Stimulated activated CD8-positive, alpha-beta memory T cell treated with anti-CD3 and anti-CD28 coated beads, Interleukin-7, amount 100 ng/mL, for 48 hours (primary cell): ENCODE results near the gene RASSF1.

ENCODE experiments used
- DNase-seq, 2 donors: peaks; one replicate each; pipeline ENCODE4 v3.0.0-alpha.2; 2020; ENCODE audit warnings: low read depth in 1 of 2; ENCODE audit errors: extremely low read depth in 1 of 2

RASSF1 gene

DNA sequence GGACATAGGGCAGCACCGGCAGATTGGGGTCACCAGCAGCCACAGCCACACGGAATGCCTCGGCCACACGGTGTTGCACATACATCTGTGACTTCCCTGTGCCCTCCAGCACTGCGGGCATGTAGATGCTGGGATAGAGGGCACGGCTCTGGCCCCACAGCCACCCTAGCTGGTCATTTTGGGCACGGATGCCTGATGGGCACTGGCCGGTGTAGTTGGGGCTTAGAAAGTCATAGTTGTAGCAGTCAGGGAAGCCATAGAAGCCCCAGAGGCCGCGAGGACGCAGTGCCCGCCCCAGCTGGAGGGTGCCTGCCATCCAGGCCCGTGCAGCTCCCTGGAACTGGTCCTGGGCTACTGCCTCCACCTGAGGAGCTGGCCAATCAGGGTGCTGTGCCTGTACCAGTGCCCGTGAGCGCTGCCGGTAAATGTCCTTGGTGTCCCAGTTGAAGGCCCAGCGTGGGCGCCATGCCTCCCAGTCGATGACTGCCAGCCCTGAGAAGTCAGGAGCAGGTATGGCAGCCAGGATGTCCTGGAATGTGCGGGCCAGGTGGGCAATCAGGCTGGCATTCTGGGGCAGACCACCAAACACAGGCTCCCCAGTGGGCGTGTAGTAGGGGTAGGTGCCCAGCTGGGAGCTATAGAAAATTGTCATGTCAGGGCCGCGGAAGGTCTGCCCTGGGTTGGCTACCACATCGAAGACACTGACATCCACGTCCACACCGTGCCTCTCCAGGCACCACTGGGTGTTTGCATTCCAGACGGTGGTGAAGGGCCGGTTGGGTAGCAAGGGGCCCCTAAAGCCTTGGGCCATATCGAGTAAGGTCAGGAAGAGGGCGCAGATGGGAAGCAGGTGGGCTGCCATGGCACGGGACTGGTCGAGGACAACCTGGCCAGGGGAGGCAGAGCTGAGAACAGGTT is 38.3 kb downstream of the RASSF1 start:
- no peak for DNase-seq

DNA sequence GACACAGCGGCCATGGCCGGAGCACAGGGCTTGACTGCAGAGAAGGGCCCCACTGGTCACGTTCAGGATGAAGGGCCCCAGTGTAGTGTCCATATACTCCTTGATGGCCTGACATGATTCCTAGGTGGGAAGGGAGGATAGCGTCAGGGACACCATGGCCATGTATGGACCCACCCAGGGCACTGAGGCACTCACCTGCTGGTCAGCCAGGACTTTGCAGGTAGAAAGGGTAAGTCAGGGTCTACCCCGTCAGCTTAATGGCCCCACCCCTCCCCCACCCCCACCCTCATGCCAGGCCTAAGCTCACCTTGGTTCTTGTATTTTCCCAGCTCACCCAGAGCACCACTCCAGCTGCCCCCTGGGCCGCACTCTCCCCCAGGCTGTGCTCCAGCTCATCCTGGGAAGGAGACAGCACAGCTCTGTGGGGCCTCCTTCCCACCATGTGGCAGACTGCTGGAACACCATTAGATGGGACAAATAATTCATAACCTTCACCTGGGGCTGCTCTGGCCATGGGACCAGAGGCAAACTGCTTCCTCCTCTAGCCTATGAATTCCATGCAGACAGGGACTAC is 39.9 kb downstream of the RASSF1 start:
- no peak for DNase-seq

DNA sequence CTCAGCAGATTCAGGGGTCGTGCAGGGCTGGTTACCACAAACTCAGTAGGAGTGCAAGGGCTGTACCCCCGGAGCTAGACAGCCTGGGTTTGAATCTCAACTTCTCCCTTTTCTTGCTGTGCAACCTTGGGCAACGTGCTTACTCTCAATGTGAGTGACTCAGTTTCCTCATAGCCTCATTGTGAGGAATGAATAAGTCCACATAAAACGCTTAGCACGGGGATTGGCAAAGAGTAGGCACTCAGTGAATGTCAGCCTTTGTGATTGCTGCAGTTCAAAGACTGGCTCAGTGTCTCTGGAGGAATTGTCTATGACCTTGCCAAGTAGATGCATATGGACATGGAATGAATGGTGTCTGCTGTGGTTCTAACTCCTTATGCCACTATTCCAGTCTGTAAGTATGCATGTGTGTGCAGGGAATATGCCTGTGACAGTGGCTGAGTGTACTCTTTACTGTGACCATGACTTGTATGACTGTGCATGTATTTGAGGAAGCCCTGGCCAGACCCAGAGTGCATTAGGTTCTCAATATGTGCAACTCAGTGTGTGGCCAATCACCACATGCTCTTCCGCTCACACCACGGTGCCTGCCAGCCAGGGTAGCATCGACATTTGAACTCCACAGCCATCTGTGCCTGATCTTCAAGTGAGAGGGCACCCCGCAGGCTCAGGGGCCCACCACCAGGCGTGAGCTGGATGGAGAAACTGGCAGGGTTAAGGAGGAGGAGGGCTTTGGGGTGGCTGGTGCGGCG is 40.5 kb downstream of the RASSF1 start:
- no peak for DNase-seq

DNA sequence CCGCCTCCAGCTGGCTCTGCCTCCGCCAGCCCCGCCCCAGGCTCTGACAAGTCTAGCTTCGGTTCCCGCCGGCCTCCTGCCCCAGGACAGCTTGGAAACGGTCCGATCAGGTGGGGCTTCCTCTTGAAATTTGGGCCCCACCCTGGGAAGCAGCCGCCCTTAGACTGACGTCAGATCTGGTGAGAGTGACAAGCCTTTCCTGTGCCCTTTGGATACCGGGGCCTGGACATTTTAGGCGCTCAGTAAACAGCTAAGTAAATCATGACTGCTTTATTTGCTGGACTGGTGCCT is 41.1 kb downstream of the RASSF1 start:
- DNase-seq = no peak

DNA sequence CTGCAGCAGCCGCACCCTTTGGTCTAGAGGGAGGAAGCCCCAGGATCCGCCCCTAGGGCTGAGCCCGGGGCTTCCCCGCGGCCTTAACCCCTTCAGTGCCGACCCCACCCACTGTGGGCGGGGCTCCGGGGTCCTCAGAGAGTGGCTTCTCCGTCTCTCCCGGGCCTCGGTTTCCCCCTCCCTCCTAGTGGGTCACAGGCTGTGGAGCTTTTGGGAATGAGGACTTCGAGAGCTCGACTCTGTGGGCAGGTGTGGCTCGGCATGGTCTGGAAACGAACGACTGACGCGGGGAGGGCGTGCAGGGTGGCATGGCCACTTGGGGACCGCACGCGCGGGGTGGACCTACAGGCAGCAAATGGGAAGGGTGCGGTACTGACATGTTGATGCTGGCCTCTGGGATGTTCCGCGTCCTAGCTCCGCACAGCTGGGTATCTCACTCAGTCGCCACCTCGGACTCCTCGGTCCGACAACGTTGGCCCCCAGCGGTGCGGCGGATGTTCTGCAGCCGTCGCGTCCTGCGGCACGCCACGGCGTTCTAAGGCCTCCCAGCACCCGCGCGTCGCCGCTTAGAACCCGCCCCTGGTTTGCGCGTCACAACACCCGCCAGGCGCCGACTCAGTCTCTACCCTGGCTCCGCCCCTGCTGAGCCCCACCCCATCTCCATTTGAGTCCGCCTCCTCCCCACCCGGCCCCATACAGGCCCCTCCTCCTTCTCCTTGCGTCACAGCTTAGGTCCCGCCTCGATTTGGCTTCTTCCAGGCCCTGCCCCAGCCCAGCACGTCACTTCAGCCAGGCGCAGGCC is 41.6 kb downstream of the RASSF1 start, which contains the start of the genes HYAL3 and NAA80:
HYAL3 (minus strand) TSS at position 570 of the 802 bp plus-strand sequence. CDS start 3,803 bp downstream, outside the sequence.
NAA80 (minus strand) TSS at position 570 of the 802 bp plus-strand sequence. CDS start 1,942 bp downstream, outside the sequence.
- peak; percentile 98 for DNase-seq

DNA sequence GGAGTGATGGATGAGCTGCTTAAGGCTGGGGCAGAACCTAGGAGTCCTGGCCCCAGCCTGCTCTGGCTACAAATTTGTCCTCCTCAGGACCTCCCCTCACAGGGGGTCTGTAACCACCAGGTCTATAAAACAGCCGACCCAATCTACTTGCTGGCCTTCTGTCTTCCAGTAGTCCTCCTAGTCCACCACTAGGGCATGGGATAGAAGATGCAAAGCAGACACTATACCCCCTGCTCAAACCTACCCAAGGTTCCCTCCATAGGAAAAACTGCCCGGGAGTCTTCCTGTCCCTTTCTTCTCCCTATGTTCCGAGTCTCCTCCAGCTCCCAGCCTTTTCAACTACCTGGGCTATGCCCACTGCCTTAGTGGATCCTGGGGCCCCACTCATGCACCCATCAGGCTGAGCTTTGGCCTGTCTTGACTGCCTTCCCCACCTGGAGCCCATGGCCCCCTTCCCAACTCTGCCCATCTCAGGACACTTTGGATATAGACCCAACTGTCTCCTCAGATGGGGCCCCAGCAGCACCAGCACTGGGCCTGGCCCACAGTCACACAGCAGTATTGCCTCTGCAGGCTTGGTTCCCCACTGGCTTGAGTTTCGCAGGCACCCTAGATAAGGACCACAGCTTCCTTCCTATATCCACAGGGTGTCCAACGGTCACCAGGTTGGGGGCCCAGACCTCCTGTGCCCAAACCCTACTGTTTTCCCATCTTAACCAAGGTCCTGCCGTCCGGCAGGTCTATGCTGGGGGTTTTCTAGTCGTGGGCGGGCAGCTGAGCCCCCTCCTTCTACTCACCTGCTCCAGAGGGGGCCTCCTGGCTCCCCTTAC is 42.5 kb downstream of the RASSF1 start:
- no peak for DNase-seq

DNA sequence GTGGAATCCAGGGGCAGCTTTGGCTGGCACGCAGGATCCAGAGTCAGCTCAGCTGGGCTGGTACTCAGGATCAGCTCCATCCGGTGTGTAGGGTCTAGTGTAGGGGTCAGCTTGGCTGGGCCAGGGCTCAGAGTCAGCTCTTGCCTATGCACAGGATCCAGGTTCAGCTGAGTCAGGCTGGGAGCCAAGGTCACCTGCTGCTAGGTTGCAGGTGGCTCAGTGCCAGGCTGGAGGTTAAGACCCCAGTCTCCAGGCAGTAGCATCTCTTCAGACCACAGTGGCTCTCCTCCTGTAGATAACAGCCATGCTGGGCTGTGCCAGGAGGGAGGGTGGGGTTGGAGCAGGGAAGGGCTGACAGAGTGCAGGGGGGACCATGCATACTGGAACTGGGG is 43.3 kb downstream of the RASSF1 start:
- no peak for DNase-seq

DNA sequence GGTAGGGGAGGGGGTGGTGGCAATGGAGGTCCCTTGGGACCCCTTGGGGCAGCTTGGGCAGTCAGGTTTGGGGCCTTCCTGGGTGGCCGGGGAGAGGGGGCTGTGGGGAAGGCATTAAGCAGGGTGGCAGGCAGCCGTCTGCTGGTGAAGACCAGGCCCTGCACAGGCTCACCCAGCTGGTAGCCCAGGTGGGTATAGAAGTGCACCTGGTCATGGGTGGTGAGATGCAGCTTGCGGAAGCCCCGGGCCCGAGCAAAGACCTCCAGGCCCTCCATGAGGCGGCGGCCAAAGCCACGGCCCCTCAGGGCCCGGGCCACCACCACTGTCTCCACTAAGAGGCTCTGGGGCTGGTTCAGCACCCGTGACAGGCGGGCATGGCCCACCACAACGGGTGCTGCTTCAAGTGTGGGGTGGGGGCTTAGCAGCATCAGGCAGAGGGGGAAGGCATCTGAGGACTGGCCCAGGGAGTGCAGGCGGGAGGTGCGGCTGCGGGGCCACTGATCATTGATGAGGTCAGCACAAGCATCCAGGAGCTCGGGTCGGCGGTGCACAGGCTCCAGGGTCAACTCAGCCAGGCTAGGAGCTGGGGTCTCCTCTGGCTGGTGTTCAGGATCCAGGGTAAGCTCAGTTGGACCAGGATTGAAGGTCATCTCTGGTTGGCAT is 43.8 kb downstream of the RASSF1 start:
- DNase-seq = no peak

DNA sequence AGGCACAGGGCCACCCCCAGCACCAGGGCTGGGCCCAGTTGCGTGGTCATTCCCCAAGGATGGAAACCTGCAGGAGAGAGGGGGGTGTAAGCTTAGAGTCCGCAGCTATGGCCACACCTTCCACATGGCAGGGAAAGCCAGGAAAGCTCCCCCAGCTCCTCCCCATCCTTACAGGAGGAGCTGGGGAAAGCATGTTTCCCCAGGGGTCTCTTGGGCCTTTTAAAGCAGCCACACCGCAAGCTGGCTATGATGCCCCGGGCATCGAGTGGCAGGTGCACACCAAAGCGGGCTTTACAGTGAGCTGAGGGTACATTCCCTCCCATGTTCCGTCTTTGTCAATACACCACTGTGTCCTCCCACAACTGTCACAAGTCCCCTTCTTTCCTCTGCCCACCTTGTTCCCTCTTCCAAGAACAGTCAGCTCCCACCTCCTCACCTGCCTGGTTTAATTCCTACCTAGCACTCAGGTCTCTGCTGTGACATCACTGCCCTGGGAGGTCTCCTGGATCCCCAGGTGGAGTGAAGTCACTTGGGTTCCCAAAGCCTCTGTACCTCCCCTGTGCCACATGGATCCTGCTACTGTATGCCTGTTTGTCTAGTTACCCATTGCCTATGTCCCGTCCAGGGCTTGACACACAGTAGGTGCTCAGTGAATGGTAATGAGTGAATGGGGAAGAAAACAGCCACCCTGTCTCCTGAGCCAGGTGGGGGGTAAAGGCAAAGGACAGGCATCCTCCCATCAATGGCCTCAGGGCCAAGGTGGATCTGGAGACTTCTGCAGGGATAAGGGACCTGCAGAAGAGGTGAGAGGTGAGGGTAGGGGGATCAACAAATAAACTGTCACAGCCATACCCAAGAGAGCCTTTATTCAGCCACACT is 44.8 kb downstream of the RASSF1 start:
- DNase-seq = no peak

DNA sequence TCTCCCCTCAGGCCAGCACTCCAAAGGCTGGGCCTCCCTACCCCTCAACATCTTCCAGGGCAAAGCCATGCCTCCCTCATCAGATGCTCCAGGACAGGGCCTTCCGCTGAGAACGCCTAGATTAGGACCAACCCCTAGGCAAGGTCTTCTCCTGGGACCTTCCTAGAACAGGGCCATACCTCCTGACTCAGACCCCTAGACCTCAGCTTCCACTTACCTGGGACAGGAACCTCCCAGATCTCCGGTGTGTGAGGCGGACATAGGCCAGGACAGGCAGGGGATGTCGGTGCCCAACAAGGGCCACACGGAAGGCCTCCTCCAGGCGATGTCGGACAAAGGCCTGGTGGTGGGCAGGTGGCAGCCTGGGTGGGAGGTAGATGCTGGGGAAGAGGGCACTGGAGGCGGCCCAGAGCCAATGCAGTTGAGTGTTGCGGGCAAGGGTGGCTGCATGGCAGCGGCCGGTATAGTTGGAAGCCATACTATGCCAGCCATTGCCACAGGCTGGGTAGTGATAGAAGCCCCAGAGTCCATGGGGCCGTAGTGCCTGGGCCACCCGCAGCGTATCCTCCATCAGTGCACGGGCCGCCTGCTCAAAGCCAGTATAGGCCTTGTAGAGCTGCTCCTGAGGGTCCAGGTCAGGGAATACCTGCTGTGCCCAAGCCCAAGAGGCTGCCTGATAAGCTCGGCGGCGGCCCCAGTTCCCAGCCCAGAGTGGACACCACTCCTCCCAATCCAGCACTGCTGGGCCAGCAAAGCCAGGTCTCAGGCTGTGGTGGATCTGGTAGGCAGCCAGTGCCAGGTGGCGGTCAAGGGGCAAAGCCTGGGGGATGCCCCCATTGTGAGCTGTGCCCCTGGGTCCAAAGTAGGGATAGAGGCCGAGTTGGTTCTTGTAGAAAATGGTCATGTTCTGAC is 45.9 kb downstream of the RASSF1 start:
- DNase-seq = no peak

DNA sequence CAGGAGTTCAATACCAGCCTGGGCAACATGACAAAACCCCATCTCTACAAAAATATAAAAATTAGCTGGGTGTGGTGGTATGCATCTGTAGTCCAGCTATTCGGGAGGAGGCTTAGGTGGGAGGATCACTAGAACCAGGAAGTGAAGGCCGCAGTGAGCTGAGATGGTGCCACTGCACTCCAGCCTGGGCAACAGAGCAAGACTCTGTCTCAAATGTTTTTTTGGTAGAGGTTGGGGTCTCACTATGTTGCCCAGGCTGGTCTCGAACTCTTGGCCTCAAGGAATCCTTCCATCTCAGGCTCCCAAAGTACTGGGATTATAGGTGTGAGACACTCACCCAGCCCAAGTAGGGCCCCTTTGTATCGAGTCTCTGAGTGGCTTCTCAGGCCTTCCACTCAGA is 46.5 kb downstream of the RASSF1 start:
- no peak for DNase-seq

DNA sequence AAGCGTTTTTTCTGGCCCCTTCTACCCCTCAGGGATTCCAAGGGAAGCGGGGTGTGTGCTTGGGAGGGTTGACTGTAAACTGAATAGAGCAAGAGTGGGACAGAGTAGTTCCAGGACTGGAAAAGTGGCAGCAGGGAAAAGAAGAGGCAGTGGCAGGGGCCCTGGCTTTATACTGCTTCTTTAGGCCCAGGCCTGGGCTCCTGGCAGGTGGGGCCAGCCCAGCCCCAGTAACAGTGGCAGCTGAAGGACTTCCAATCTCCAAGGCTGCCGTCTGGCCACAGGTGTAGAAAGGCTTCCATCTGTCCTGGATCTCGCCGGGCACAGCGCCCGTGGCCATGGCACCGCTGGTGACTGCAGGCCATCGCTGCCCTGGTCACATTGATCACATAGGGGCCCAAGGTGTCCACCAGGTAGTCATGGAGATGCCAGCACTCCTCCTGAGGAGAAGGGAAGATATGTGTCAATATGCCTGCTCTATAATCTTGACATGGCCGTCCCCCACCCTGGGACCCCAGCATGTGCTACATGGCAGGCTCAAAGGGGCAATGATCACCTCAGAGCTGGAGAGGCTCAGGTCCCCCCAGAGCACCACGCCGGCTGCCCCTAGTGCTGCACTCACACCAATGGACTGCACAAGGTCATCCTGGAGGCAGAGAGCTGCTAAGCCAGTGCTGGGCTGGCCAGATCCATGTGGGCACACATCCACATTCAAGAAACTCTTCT is 47.4 kb downstream of the RASSF1 start:
- DNase-seq = no peak

DNA sequence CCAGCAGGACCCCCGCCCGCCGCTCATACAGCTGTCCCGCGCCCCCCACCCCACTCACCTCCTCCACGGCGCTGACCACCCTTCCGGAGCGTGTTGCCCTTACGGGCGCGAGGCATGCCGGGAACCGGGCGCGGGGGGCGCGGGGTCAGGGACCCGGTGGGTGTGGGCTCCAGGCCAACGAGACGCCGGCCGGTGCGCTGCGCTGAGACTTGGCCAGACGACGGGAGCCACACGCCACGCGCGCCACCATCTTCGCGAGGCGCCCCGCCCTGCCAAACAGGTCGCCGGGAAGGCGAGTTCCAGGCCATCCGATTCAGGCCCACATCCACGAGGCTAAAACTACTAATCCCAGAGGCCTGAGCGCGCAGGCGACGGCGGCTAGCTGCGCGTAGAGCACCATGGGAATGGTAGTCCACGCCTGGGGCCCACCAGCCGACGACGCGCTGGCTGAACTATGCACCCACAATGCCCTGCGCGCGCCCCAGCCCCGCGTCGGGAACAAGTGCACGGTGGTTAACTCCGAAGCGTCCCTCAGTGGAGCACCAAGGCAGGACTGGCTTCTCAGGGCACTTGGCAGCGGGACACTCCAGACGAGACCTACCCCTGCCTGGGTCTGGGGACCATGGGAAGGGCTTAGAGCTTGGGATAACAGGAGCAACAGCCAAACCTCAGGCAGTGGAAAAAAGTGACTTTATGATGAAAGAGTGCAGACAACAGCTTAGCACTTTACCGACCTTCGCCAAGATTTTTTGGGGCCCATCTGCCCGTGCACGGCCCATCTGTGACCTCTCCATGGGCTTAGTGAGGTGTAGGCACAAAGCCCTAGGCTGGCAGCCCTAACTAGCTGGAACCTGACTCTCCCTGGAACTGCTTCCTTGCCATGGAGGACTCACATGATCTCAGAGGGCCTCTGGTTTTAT is 48.2 kb downstream of the RASSF1 start, which contains the start of gene IFRD2:
IFRD2 (minus strand) TSS at position 271 of the 920 bp plus-strand sequence; CDS start at position 116, 155 bp downstream.
- peak; percentile 93 to 94 for DNase-seq

DNA sequence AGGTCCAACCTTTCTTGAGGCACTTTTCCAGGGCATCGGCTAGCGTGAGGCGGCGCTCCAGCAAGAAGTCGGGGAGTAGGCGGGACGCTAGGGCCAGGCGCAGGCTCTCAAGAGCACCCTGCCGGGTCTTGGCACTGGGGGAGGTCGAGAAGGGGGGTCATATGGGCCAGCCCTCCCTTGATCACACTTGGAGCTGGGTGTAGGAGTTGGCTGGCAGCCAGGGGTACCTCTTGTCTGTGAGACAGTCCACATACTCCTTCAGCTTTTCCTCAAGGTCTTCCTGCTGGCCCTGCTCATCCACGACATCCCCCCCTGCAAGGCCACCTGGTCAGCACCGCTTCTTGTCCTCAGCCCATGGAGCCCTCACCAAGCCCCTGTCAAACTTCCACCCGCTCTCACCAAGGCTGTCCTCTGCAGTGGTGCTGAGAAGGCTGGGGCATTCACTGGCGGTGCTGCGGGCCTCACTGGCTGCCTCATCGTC is 50.4 kb downstream of the RASSF1 start:
- no peak for DNase-seq

DNA sequence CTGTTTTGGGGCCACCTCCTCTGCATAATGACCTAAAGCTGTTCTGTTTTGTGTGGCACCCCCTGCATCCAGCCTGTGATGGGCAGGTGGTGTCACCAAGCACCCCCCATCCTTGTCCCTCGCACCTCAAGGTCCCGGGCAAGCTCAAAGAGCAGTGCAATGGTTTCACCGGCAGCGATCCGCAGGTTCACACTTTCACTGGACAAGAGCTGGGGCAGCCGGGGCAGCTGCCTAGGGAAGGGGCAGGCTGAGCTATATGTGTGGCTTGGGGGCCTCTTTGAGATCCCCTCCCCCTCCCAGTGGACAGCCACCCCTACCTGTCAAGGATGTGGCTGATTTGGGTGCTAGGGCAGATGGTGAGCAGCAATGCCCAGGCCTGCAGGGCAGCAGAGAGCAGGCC is 51.5 kb downstream of the RASSF1 start:
- DNase-seq = no peak
